Thyroid gland (tissue), 4 donors: ENCODE results near the gene NUP43. TPM values are rescaled to one million over a fixed set of nuclear protein-coding genes. Genes with fewer than 3 reads are reported as not detected.

Source experiments
- DNase-seq, 2 donors: peaks; one replicate each; pipeline ENCODE4 v3.0.0-alpha.2; 2019
- H3K27ac ChIP-seq, 3 donors: fragments of 200-600 bp; sonication (generic); 1 replicate in 2 of 3; 2 replicates in 1 of 3; pipeline ENCODE4 v1.5.1; 2016 to 2019; ENCODE audit warnings: mild to moderate bottlenecking in 1 of 3, moderate library complexity in 1 of 3
- H3K27me3 ChIP-seq: fragments of 200-600 bp; sonication (generic); one replicate; pipeline ENCODE4 v1.5.1; 2019
- H3K36me3 ChIP-seq, 2 donors: fragments of 200-600 bp; sonication (generic); one replicate each; pipeline ENCODE4 v1.5.1; 2016 to 2019
- H3K4me1 ChIP-seq, 2 donors: fragments of 200-600 bp; sonication (generic); one replicate each; pipeline ENCODE4 v1.5.1; 2017 to 2019
- H3K4me3 ChIP-seq, 3 donors: fragments of 200-600 bp; sonication (generic); replicated peaks in 1 of 3; 1 replicate in 2 of 3; 2 replicates in 1 of 3; pipeline ENCODE4 v1.5.1; 2016; ENCODE audit warnings: mild to moderate bottlenecking in 1 of 3
- H3K9me3 ChIP-seq: fragments of 200-600 bp; sonication (generic); one replicate; pipeline ENCODE4 v1.5.1; 2017
- CTCF ChIP-seq, 6 experiments: fragments of 200-600 bp in 3 of 6; fragments of 450-650 bp in 3 of 6; sonication (generic) in 3 of 6; IDR thresholded peaks; one replicate each; pipeline ENCODE4 v1.5.1; 2016 to 2019; ENCODE audit warnings: antibody characterized with exemption in 6 of 6, mild to moderate bottlenecking in 2 of 6, inconsistent platforms in 1 of 6, moderate library complexity in 1 of 6
- POLR2A ChIP-seq, 2 donors: fragments of 450-650 bp; IDR thresholded peaks; one replicate each; pipeline ENCODE4 v1.6.1; 2017; ENCODE audit warnings: antibody characterized with exemption in 2 of 2, mild to moderate bottlenecking in 2 of 2, moderate library complexity in 1 of 2
- WGBS, 2 donors: methylation state at CpG; one replicate each; pipeline ENCODE4 v1.1.5; 2017; 5-methylcytosine and 5-hydroxymethylcytosine counted together
- intact Hi-C: fragments of 100-400 bp; cut with DNase I; formaldehyde crosslinking; loops from one replicate; pipeline ENCODE4 v1.15.1; 2023
- total RNA-seq, 4 donors: library from RNA; depleted of rRNA; stranded (reverse); fragments of >200 nt; gene quantifications; one replicate each; pipeline ENCODE4 v1.2.3, GENCODE V29; 2016

NUP43 gene
- 100 to 1,000 TPM in 1 of 4 donors, 10 to 100 TPM in 3; 31.1 to 112 (median 53.7) TPM for total RNA-seq

GRCh38 chr6:149746147-149746946, at the start of gene NUP43:
Gene NUP43 (minus strand): TSS chr6:149746529. CDS start chr6:149746495, 34 bp downstream.
- WGBS, 2 donors = 5 to 6% methylated on average over 38 to 41 of the region's 41 CpGs

GRCh38 chr6:149783551-149783950, 37.2 kb upstream of the NUP43 start:
- Histone ChIP-seq H3K27ac (no peak overlapping the region), H3K4me3 (no peak overlapping the region), H3K4me1 (no peaks in the 10 kb centered on the region), H3K9me3 (no peaks in the 10 kb centered on the region), H3K27me3 (no peaks in the 10 kb centered on the region), H3K36me3 (no peaks in the 10 kb centered on the region)
- TF ChIP-seq CTCF (IDR thresholded peaks at IDR 0.05) = no peak
- TF ChIP-seq POLR2A (IDR thresholded peaks at IDR 0.05) = no peak
- no peak for DNase-seq
- intact Hi-C loops = no loop called here
- 93% methylated on average over 3 of the region's 3 CpGs for WGBS, 2 donors

More at GRCh38 chr6:149746147-149746946, at the start of gene NUP43:
- peak; percentile 91 to 95 for DNase-seq
- Histone ChIP-seq H3K36me3 (peaks cover 3 to 11% of the 10 kb centered on the region in 2 donors), H3K27me3 (no peaks in the 10 kb centered on the region), H3K9me3 (no peaks in the 10 kb centered on the region), H3K4me1 (peaks cover 20 to 25% of the 10 kb centered on the region in 2 donors), H3K4me3 (peak within 1 kb of the TSS; percentile 42 to 66 (median 63)), H3K27ac (peak within 1 kb of the TSS in 2 of 3 donors; percentile 51 to 55)
- intact Hi-C loops = no loop called here
- peak in 1 of 2 donors; percentile 59 for TF ChIP-seq POLR2A (IDR thresholded peaks at IDR 0.05)
- TF ChIP-seq CTCF (IDR thresholded peaks at IDR 0.05) = peak in 5 of 6 experiments; percentile 51 to 76 (median 64)

GRCh38 chr6:149782337-149782736, 36.0 kb upstream of the NUP43 start:
- WGBS, 2 donors = 90 to 95% methylated on average over 2 of the region's 2 CpGs
- DNase-seq = no peak
- no peaks in the 10 kb centered on the region for H3K9me3 ChIP-seq
- TF ChIP-seq POLR2A (IDR thresholded peaks at IDR 0.05) (no peak), CTCF (IDR thresholded peaks at IDR 0.05) (no peak)
- no peak overlapping the region for H3K4me3 ChIP-seq
- intact Hi-C loops = no loop called here
- no peaks in the 10 kb centered on the region for H3K36me3 ChIP-seq
- no peak overlapping the region for H3K27ac ChIP-seq
- H3K4me1 ChIP-seq = no peaks in the 10 kb centered on the region
- H3K27me3 ChIP-seq = no peaks in the 10 kb centered on the region

GRCh38 chr6:149781715-149782114, 35.4 kb upstream of the NUP43 start:
- H3K9me3 ChIP-seq = no peaks in the 10 kb centered on the region
- DNase-seq = no peak
- H3K4me3 ChIP-seq = no peak overlapping the region
- H3K4me1 ChIP-seq = no peaks in the 10 kb centered on the region
- H3K36me3 ChIP-seq = no peaks in the 10 kb centered on the region
- no peak for TF ChIP-seq POLR2A (IDR thresholded peaks at IDR 0.05)
- no peak for TF ChIP-seq CTCF (IDR thresholded peaks at IDR 0.05)
- no peaks in the 10 kb centered on the region for H3K27me3 ChIP-seq
- intact Hi-C loops = no loop called here
- H3K27ac ChIP-seq = no peak overlapping the region

GRCh38 chr6:149779644-149779963, 33.3 kb upstream of the NUP43 start:
- H3K36me3 ChIP-seq = no peaks in the 10 kb centered on the region

More at GRCh38 chr6:149779644-149779963, 33.3 kb upstream of the NUP43 start:
- Histone ChIP-seq H3K4me3 (no peak overlapping the region), H3K27ac (peak overlapping the region in 1 of 3 donors; percentile 2), H3K9me3 (no peaks in the 10 kb centered on the region), H3K4me1 (no peaks in the 10 kb centered on the region), H3K27me3 (no peaks in the 10 kb centered on the region)
- 19 to 29% methylated on average over 2 of the region's 2 CpGs for WGBS, 2 donors
- intact Hi-C loops = no loop called here
- DNase-seq = peak; percentile 39 to 47
- TF ChIP-seq CTCF (IDR thresholded peaks at IDR 0.05) (no peak), POLR2A (IDR thresholded peaks at IDR 0.05) (no peak)
